Mucosa of rectum (tissue), 2 donors: ENCODE measurements around the gene CCDC82.

Source experiments
- H3K27ac ChIP-seq, 2 donors: one replicate each; pipeline ENCODE4 v1.7.0; 2013; ENCODE audit warnings: inconsistent platforms in 2 of 2, low read depth in 2 of 2, low read length in 2 of 2
- H3K27me3 ChIP-seq, 2 donors: one replicate each; pipeline ENCODE4 v1.7.0; 2013; ENCODE audit warnings: low read length in 2 of 2; ENCODE audit not compliant: control insufficient read depth in 2 of 2, insufficient read depth in 2 of 2
- H3K36me3 ChIP-seq, 2 donors: one replicate each; pipeline ENCODE4 v1.7.0; 2013; ENCODE audit warnings: low read length in 2 of 2; ENCODE audit not compliant: control insufficient read depth in 2 of 2, insufficient read depth in 2 of 2
- H3K4me1 ChIP-seq, 2 donors: one replicate each; pipeline ENCODE4 v1.7.0; 2013; ENCODE audit warnings: low read length in 2 of 2, mild to moderate bottlenecking in 1 of 2; ENCODE audit not compliant: control insufficient read depth in 2 of 2, insufficient read depth in 2 of 2
- H3K4me3 ChIP-seq, 2 donors: one replicate each; pipeline ENCODE4 v1.7.0; 2013; ENCODE audit warnings: low read length in 2 of 2
- H3K9ac ChIP-seq, 2 donors: one replicate each; pipeline ENCODE4 v1.7.0; 2013; ENCODE audit warnings: low read length in 2 of 2, low read depth in 1 of 2, mild to moderate bottlenecking in 1 of 2
- H3K9me3 ChIP-seq, 2 donors: one replicate each; pipeline ENCODE4 v1.7.0; 2013; ENCODE audit warnings: low read length in 2 of 2; ENCODE audit not compliant: control insufficient read depth in 2 of 2
- donor health status: healthy.
- donor health status: Normal muscosa, but diverticular disease.

Gene CCDC82

DNA sequence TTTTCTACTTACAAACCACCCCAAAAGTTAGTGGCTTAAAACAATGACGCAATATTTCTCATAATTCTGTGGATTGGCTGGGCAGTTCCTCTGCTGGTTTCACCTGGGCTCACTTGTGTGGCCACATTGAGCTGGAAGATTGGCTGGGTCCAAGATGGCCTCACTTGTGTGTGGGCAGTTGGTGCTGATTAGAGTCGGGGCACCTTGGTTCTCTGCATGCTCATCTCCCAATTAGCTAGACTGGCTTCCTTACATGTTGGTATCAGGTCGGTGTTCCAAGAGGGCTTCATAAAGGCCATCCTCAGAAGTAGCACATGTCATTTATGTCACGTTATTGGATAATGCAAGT, 59.2 kb downstream of the CCDC82 start:
- Histone ChIP-seq H3K27ac (no peak overlapping the region), H3K4me3 (no peak overlapping the region), H3K4me1 (peaks cover 17 to 30% of the 10 kb centered on the region in 2 donors), H3K9ac (no peak overlapping the region), H3K36me3 (peaks cover 0 to 8% of the 10 kb centered on the region in 2 donors), H3K27me3 (no peaks in the 10 kb centered on the region), H3K9me3 (no peaks in the 10 kb centered on the region)

DNA sequence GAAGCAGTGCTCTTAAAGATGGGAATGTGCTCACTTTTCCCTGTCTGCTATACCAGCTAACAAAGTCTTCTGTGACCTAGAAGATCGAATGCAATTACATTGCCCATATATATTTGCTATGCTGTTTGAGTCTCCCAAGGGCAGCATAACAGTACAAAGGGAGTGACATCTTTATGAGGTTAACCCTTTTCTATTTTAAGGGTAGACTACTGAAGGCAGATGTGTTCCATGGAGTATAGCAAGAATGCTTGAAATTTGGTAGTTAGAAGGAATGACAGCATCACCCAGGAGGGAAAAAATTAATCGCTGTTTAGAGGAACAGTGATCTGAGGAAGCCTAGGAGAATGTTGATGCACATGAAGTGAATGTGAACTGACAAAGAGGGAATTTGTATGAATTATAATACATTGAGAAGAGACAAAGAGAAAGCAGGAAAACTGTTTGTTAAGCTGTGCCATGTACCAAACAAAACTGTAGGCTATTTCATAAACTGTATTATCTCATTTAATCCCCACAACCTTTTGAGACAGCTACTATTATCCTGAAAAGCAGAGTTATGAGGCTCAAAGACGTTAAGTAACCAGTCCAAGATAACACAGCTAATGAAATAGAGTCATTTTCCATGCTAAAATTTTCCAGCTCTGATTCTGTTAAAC, 59.7 kb downstream of the CCDC82 start:
- no peak overlapping the region for H3K9ac ChIP-seq
- no peak overlapping the region for H3K27ac ChIP-seq
- H3K36me3 ChIP-seq: peaks cover 0 to 6% of the 10 kb centered on the region in 2 donors
- H3K9me3 ChIP-seq: no peaks in the 10 kb centered on the region
- no peaks in the 10 kb centered on the region for H3K27me3 ChIP-seq
- H3K4me3 ChIP-seq: no peak overlapping the region
- H3K4me1 ChIP-seq: peaks cover 17 to 26% of the 10 kb centered on the region in 2 donors

DNA sequence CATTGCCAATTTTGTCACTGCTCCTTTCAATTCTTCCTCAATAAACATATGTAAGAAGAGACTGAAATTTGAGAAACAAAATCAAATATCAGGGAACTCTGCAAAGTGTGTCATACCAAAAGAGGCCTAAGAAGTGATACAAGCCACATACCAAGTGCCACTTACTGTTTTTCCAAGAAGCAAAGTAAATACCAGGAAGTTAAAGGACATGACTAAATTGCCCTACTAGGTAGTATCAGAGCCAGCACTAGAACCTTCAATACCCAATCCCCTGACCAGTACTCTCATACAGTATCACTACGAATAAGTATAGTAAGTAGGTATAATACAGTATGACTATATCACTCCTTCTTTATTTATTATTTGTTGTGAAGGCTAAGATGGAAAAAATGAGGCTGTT, 60.3 kb downstream of the CCDC82 start:
- Histone ChIP-seq H3K9me3 (no peaks in the 10 kb centered on the region), H3K9ac (no peak overlapping the region), H3K4me3 (no peak overlapping the region), H3K36me3 (peaks cover 0 to 1% of the 10 kb centered on the region in 2 donors), H3K27ac (no peak overlapping the region), H3K27me3 (no peaks in the 10 kb centered on the region), H3K4me1 (peaks cover 17 to 26% of the 10 kb centered on the region in 2 donors)

DNA sequence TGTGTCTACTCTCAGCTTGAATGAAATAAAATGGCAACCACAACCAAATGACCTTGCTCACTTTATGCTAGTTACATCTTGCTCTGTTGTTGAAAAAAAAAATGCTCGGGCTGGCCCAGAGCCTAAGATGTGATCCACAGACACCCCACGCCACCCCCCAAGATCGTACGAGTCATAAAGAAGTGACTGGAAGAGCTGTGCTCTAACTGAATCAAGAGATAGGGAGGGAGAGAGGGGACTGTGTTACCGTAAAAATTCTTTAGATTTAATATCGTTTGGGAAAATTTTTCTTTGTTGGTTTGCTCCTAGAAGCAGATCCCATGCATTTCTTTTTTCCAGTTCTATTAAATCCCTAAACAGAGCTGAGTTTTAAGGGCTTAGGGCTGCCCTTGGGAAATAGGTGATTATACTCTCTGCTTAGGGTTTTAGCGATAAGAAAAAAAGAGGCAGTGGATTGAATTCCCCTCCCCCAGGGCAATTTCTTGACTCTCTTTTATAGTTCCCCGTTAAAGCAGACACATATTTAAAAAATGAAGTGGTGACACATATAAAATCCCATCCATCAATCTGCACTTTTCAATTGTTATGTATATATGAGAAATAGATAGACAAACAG, 61.2 kb downstream of the CCDC82 start:
- Histone ChIP-seq H3K9ac (no peak overlapping the region), H3K27ac (no peak overlapping the region), H3K4me1 (peaks cover 16 to 25% of the 10 kb centered on the region in 2 donors)

DNA sequence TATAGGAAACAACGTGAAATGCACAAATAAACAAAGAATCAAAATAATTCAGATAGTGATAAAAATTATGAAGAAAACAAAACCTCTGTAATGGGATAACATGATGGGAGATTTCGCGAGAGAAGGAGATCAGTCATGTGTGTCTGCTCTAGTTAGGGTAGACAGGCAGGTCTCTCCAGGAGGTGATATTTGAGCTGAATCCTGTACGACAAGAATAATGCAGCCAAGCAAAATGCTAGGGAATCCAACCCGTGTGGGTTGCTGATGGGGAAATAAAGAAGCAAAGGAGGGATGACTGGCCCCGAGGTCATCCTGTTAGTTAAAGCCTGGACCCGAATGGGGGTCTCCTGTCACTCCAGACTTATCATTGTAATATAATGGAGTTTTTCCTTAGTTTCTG, 62.8 kb downstream of the CCDC82 start:
- H3K27me3 ChIP-seq: no peaks in the 10 kb centered on the region
- no peak overlapping the region for H3K27ac ChIP-seq
- H3K4me3 ChIP-seq: no peak overlapping the region
- H3K4me1 ChIP-seq: peaks cover 5 to 13% of the 10 kb centered on the region in 2 donors
- no peaks in the 10 kb centered on the region for H3K36me3 ChIP-seq
- no peaks in the 10 kb centered on the region for H3K9me3 ChIP-seq
- no peak overlapping the region for H3K9ac ChIP-seq

More for the DNA sequence above, 61.2 kb downstream of the CCDC82 start:
- Histone ChIP-seq H3K4me3 (no peak overlapping the region), H3K27me3 (no peaks in the 10 kb centered on the region), H3K36me3 (no peaks in the 10 kb centered on the region), H3K9me3 (no peaks in the 10 kb centered on the region)

DNA sequence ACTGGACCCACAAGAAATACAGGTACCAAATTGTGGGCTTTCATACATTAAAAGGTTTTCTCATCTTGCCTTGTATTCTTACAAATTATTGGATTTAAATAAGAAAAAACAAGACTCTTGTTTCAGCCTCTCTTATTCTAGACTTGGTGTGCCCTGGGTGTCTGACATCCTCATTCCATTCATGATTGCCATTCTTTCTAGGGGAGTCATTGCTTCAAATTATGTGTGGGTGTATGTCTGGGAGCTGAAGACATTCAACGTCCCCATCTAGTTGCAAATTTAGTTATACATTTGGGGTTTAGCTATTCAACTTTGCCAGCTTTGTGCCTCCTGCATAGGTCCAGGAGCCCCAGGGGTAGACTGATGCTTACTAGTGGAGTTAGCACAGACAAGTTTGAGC, 64.8 kb downstream of the CCDC82 start:
- peaks cover 3 to 10% of the 10 kb centered on the region in 2 donors for H3K4me1 ChIP-seq
- H3K27ac ChIP-seq: no peak overlapping the region
- H3K27me3 ChIP-seq: no peaks in the 10 kb centered on the region
- no peak overlapping the region for H3K9ac ChIP-seq
- H3K9me3 ChIP-seq: no peaks in the 10 kb centered on the region
- no peaks in the 10 kb centered on the region for H3K36me3 ChIP-seq
- H3K4me3 ChIP-seq: no peak overlapping the region

DNA sequence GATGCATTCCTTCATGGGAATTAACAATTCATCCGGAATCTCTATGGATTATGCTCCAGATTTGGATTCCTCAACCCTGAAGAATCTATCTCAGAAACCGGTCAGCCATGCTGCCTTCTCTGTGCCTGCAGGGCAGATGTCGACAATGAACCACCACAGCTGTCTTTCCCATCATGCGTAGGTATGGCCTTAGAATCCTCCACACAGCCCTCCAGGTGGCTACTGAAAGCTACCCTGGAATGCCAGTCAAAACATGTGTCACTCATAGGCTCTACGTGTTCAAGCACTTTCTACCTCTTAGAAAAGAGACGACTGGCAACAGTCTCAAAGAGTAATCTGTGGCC, 66.1 kb downstream of the CCDC82 start:
- Histone ChIP-seq H3K9me3 (no peaks in the 10 kb centered on the region), H3K27ac (no peak overlapping the region), H3K4me1 (peaks cover 0 to 3% of the 10 kb centered on the region in 2 donors), H3K4me3 (no peak overlapping the region), H3K36me3 (no peaks in the 10 kb centered on the region), H3K27me3 (no peaks in the 10 kb centered on the region), H3K9ac (no peak overlapping the region)

DNA sequence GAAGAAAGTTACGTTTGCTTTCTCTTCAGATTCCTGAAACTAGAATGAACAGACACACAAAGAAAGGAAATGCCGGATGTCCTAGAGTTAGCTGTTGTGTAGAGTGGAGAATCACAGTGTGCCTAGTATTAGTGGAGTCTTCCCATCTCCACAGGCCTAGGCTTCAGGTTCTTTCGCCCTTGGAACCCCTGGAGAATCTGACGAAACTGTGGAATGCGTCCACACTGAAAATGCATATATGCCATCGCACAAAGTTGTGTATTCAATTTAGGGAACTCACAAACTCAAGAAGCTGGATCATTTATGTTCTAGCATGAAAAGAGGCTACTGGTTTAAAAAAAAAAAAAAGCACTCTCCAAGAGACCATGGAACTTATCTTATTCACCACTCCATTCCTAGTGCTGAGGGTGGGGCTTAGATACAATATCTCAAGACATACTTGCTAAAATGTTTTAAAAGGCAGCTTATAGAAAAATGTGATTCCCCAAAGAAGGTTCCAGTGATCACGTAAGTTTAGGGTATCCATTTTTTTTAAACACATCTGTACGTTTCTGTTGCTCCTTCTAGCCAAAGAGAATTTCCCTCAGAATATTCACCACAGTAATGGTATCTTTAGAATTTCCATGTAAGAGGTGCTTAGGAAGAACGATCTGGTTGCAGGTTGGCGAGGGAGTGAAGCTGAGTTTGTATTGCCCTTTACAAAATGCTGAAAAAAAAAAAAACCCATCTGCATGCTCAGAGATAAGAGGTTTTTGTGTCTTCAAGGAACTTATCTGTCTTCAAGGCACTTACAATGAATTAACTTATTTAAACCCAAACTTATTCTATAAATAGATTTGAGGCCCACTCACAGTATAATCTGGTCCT, 66.7 kb downstream of the CCDC82 start:
- Histone ChIP-seq H3K27ac (no peak overlapping the region), H3K4me3 (no peak overlapping the region), H3K9me3 (no peaks in the 10 kb centered on the region), H3K4me1 (peaks cover 0 to 4% of the 10 kb centered on the region in 2 donors), H3K36me3 (no peaks in the 10 kb centered on the region), H3K27me3 (no peaks in the 10 kb centered on the region), H3K9ac (no peak overlapping the region)

DNA sequence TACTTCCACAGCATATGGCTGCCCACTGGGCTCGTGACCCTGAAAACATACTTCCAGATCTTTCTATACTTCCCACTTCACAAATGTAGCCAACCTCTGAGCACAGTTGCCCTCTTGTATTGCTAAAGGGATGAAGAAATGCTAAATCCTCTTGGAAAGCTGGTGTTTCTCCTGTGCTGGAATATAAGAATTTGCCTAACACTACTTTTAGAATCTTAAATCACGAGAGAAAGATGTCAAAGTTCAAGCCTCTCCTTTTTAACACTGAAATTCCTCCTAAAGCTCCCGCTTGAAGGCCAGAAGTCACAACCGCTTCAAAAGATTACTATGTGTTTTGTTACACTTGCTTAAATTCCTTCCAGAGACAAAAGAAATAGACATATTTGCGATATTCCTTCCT, 68.6 kb downstream of the CCDC82 start:
- Histone ChIP-seq H3K27me3 (no peaks in the 10 kb centered on the region), H3K4me1 (peaks cover 0 to 8% of the 10 kb centered on the region in 2 donors), H3K9me3 (no peaks in the 10 kb centered on the region), H3K4me3 (no peak overlapping the region), H3K27ac (no peak overlapping the region), H3K9ac (no peak overlapping the region), H3K36me3 (no peaks in the 10 kb centered on the region)
